ENCODE data around the gene CTDSPL. TPM values are rescaled to one million over a fixed set of nuclear protein-coding genes. Genes with fewer than 3 reads are reported as not detected.

CTDSPL gene
- total and polyA plus RNA-seq, 2 of the 13 experiments (the other 11 are each of a cell fraction or from before 2014, with no cell fraction given): 26.1 to 142 TPM

DNA sequence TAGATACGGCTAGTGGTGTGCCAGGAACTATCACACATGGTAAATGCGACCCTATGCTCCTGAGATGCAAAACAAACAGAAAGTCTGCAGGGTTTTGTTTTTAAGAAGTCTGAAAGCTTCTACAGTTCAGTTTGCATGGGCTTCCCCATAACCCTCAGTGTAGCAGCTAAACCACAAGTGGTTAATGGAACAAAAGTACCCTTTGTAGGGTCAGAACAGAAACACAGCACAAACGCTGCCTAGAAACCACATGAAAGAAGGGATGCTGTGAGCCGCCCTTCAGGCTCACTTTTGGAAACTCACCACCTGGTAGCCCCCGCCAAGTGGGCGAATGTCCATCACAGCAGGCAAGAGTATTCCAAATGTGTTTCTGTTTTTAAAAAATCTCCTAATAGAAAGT lies 46.2 kb downstream of the CTDSPL start (continued):
- TF ChIP-seq ZNF407 (CRISPR knock-in tag; IDR thresholded peaks at IDR 0.05; ENCODE audit: not compliant biosample characterization) (no peak), PRDM10 (CRISPR knock-in tag; IDR thresholded peaks at IDR 0.05; ENCODE audit: low read depth) (peak; percentile 23; the same call in 1 of the 2 replicates), MXD3 (CRISPR knock-in tag; IDR thresholded peaks at IDR 0.05) (no peak), PAWR (CRISPR knock-in tag; IDR thresholded peaks at IDR 0.05; ENCODE audit: borderline replicate concordance) (no peak), ZC3H4 (CRISPR knock-in tag; IDR thresholded peaks at IDR 0.05; ENCODE audit: borderline replicate concordance) (no peak), POLR2AphosphoS2 (IDR thresholded peaks at IDR 0.05; ENCODE audit: low read depth, low read length) (no peak), STAT5B (CRISPR knock-in tag; IDR thresholded peaks at IDR 0.05) (no peak), ARNTL (CRISPR knock-in tag; IDR thresholded peaks at IDR 0.05) (no peak), ZMYM3 (CRISPR knock-in tag; IDR thresholded peaks at IDR 0.05) (no peak)
- TF ChIP-seq, protein P1, sequence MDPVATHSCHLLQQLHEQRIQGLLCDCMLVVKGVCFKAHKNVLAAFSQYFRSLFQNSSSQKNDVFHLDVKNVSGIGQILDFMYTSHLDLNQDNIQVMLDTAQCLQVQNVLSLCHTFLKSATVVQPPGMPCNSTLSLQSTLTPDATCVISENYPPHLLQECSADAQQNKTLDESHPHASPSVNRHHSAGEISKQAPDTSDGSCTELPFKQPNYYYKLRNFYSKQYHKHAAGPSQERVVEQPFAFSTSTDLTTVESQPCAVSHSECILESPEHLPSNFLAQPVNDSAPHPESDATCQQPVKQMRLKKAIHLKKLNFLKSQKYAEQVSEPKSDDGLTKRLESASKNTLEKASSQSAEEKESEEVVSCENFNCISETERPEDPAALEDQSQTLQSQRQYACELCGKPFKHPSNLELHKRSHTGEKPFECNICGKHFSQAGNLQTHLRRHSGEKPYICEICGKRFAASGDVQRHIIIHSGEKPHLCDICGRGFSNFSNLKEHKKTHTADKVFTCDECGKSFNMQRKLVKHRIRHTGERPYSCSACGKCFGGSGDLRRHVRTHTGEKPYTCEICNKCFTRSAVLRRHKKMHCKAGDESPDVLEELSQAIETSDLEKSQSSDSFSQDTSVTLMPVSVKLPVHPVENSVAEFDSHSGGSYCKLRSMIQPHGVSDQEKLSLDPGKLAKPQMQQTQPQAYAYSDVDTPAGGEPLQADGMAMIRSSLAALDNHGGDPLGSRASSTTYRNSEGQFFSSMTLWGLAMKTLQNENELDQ (CRISPR knock-in tag; IDR thresholded peaks at IDR 0.05; ENCODE audit: borderline replicate concordance): no peak

Data from HepG2 (cell line).